Activated CD4-positive, alpha-beta T cell treated with anti-CD3 and anti-CD28 coated beads, Interleukin-2, amount 10 ng/mL, durations not matched to agents 24 days and 14 days (primary cell): ENCODE measurements around the gene NOTUM. TPM values are rescaled to one million over a fixed set of nuclear protein-coding genes. Genes with fewer than 3 reads are reported as not detected.

Experiments used
- DNase-seq: peaks from one replicate; pipeline ENCODE4 v3.0.0; 2022
- H3K27ac Mint-ChIP-seq: one replicate; pipeline ENCODE4 v1.8.0; 2022; ENCODE audit warnings: mild to moderate bottlenecking, mixed read lengths
- H3K27me3 Mint-ChIP-seq: one replicate; pipeline ENCODE4 v1.8.0; 2022; ENCODE audit warnings: mixed read lengths
- H3K36me3 Mint-ChIP-seq: one replicate; pipeline ENCODE4 v1.8.0; 2022; ENCODE audit warnings: low read depth, mild to moderate bottlenecking, mixed read lengths
- H3K4me1 Mint-ChIP-seq: one replicate; pipeline ENCODE4 v1.8.0; 2021; ENCODE audit warnings: mixed read lengths
- H3K4me3 Mint-ChIP-seq: one replicate; pipeline ENCODE4 v1.8.0; 2022; ENCODE audit warnings: mild to moderate bottlenecking, moderate library complexity, mixed read lengths
- H3K9me3 Mint-ChIP-seq: one replicate; pipeline ENCODE4 v1.8.0; 2021; ENCODE audit warnings: mixed read lengths
- intact Hi-C: fragments of 100-400 bp; cut with micrococcal nuclease; formaldehyde crosslinking; loops from one replicate; pipeline ENCODE4 v1.15.1; 2023
- total RNA-seq: library from RNA; stranded (reverse); gene quantifications from 2 replicates; pipeline ENCODE4 v1.2.3, GENCODE V29; 2022

Gene NOTUM
- total RNA-seq, 1 donor from 2014 or later, result 1.7 TPM

GRCh38 chr17:81908793-81909192 is 52.2 kb downstream of the NOTUM start:
- Mint-ChIP-seq H3K27me3 (no peaks in the 10 kb centered on the region), H3K9me3 (no peaks in the 10 kb centered on the region), H3K36me3 (peaks cover 25% of the 10 kb centered on the region), H3K4me1 (peaks cover 6% of the 10 kb centered on the region), H3K27ac (no peak overlapping the region), H3K4me3 (no peak overlapping the region)
- no peak for DNase-seq
- intact Hi-C loops, result no loop called here

GRCh38 chr17:81907219-81908145 is 53.5 kb downstream of the NOTUM start:
- no peaks in the 10 kb centered on the region for H3K27me3 Mint-ChIP-seq

DNA sequence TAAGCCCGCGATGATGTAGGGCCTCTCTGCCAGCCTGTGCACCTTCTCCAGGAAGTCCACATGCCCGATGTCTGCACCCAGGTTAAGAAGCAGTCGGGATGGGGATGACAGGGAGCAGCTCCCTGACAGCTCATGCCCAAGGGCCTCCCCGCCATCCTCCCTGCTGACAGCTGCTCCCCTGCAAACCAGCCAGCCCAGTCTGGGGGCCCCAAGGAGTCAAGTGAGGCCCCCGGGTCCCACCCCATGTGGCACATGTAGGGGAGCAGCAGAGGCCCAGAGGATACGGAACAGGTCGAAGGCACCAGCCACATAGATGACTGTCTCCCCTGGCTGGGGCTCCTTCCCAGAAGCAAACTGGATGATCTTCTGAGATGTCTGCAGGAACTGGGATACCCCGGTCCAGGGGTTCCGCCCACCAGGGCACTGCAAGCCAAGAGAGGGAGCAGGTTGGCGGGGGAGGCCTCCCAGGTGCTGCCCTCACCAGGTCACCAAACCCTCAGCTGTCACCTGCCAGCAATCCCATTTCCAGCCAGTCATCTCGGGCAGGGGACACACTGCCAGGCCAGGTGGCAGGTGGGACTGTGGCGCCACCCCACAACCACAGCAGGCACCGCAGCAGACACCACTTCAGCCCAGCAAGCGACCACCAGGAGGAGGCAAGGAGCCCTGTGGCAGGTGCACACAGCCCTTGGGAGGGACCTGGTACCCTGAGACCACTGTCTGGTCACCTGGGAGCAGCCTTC is 54.3 kb downstream of the NOTUM start:
- Mint-ChIP-seq H3K9me3 (no peaks in the 10 kb centered on the region), H3K4me1 (peaks cover 4% of the 10 kb centered on the region), H3K27me3 (no peaks in the 10 kb centered on the region), H3K4me3 (no peak overlapping the region), H3K27ac (no peak overlapping the region), H3K36me3 (peaks cover 8% of the 10 kb centered on the region)
- intact Hi-C loops, result no loop called here
- no peak for DNase-seq

More at GRCh38 chr17:81907219-81908145, 53.5 kb downstream of the NOTUM start:
- H3K9me3 Mint-ChIP-seq, result no peaks in the 10 kb centered on the region
- DNase-seq, result no peak
- H3K4me1 Mint-ChIP-seq, result peaks cover 6% of the 10 kb centered on the region
- H3K27ac Mint-ChIP-seq, result no peak overlapping the region
- peaks cover 14% of the 10 kb centered on the region for H3K36me3 Mint-ChIP-seq
- no peak overlapping the region for H3K4me3 Mint-ChIP-seq
- intact Hi-C loops, result no loop called here

GRCh38 chr17:81905993-81906392 is 55.0 kb downstream of the NOTUM start:
- Mint-ChIP-seq H3K27ac (no peak overlapping the region), H3K36me3 (peaks cover 8% of the 10 kb centered on the region), H3K9me3 (no peaks in the 10 kb centered on the region), H3K4me1 (peaks cover 6% of the 10 kb centered on the region), H3K27me3 (peaks cover 4% of the 10 kb centered on the region), H3K4me3 (no peak overlapping the region)
- intact Hi-C loops, result no loop called here
- no peak for DNase-seq

- Mint-ChIP-seq H3K4me1 (peaks cover 5% of the 10 kb centered on the region), H3K4me3 (no peak overlapping the region), H3K27ac (no peak overlapping the region), H3K36me3 (peaks cover 11% of the 10 kb centered on the region), H3K9me3 (no peaks in the 10 kb centered on the region), H3K27me3 (peaks cover 7% of the 10 kb centered on the region)
- intact Hi-C loops, result no loop called here
- no peak for DNase-seq
These were observed 55.5 kb downstream of the NOTUM start for GRCh38 chr17:81905424-81905875.

- intact Hi-C loops, result no loop called here
- Mint-ChIP-seq H3K36me3 (peaks cover 17% of the 10 kb centered on the region), H3K27ac (no peak overlapping the region), H3K4me1 (peaks cover 2% of the 10 kb centered on the region), H3K9me3 (no peaks in the 10 kb centered on the region), H3K4me3 (no peak overlapping the region), H3K27me3 (peaks cover 7% of the 10 kb centered on the region)
- no peak for DNase-seq
These were observed 56.2 kb downstream of the NOTUM start for GRCh38 chr17:81904600-81905423.

- H3K4me3 Mint-ChIP-seq, result no peak overlapping the region
- no peaks in the 10 kb centered on the region for H3K9me3 Mint-ChIP-seq
- H3K27ac Mint-ChIP-seq, result no peak overlapping the region
- peaks cover 18% of the 10 kb centered on the region for H3K36me3 Mint-ChIP-seq
- intact Hi-C loops, result no loop called here
- no peak for DNase-seq
- peaks cover 2% of the 10 kb centered on the region for H3K4me1 Mint-ChIP-seq
- H3K27me3 Mint-ChIP-seq, result peaks cover 7% of the 10 kb centered on the region
These were observed 56.9 kb downstream of the NOTUM start for GRCh38 chr17:81903896-81904599.

- peaks cover 7% of the 10 kb centered on the region for H3K27me3 Mint-ChIP-seq
- no peak overlapping the region for H3K27ac Mint-ChIP-seq
- peaks cover 2% of the 10 kb centered on the region for H3K4me1 Mint-ChIP-seq
- H3K4me3 Mint-ChIP-seq, result no peak overlapping the region
- intact Hi-C loops, result no loop called here
- H3K36me3 Mint-ChIP-seq, result peaks cover 16% of the 10 kb centered on the region
- no peak for DNase-seq
- H3K9me3 Mint-ChIP-seq, result no peaks in the 10 kb centered on the region
These were observed 57.6 kb downstream of the NOTUM start for GRCh38 chr17:81903415-81903831.

DNA sequence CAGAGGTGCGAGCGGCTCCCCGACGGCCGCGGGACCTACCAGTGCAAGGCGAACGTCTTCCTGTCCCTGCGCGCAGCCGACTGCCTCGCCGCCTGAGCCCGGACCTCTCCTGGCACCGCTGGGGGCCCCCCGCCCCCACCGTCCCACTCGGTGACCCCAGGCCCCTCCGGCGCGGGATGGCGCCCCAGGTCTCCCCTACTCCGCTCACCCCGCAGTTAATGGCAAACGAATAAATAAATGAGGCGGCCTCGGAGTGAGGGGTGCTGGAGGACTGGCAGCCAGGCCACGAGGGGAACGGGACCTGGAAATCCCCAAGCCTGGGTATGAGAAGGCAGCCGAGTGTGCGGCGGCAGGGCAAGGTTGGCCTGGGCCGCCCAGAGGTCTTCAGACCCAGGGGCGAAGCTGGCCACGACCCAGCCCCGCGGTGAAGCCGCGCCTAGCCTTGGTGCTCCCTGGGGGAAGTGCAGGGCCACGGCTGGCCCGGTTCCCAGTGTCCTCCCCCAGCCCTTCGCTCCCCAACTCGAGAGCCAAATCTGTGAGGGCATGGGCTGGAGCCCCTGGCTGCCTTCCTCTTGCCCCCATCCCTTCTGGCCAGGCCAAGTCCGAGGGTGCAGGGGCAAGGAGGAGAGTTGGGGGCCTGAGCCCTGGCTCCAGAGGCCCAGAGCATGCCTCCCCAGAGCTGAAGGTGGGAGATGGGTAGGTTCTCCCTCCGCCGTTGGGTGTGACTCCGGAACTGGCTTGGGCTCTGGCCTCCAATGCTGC is 58.2 kb downstream of the NOTUM start:
- Mint-ChIP-seq H3K36me3 (peaks cover 18% of the 10 kb centered on the region), H3K27me3 (peaks cover 7% of the 10 kb centered on the region), H3K4me1 (peaks cover 2% of the 10 kb centered on the region), H3K4me3 (no peak overlapping the region), H3K27ac (no peak overlapping the region), H3K9me3 (no peaks in the 10 kb centered on the region)
- intact Hi-C loops, result no loop called here
- DNase-seq, result no peak

Other genes starting within 250 kb of the NOTUM start
- 48.6 and 52.7 TPM in 2 replicates for gene SLC25A10, start 248.9 kb downstream of the NOTUM start, total RNA-seq
- gene GCGR, start 157.0 kb downstream of the NOTUM start, total RNA-seq, result not detected in 2 replicates
- 46.7 and 51.9 TPM in 2 replicates for gene MCRIP1, start 127.9 kb downstream of the NOTUM start, total RNA-seq
- not detected in 2 replicates for gene PPP1R27, start 126.1 kb downstream of the NOTUM start, total RNA-seq
- 458 and 507 TPM in 2 replicates for gene P4HB, start 100.7 kb downstream of the NOTUM start, total RNA-seq
- 697 and 714 TPM in 2 replicates for gene ARHGDIA, start 89.8 kb downstream of the NOTUM start, total RNA-seq
- 254 and 264 TPM in 2 replicates for gene ALYREF, start 69.6 kb downstream of the NOTUM start, total RNA-seq
- gene ANAPC11, start 69.5 kb downstream of the NOTUM start, total RNA-seq, result 132 and 135 TPM in 2 replicates
- 0.30 and 0.40 TPM in 2 replicates for gene NPB, start 58.9 kb downstream of the NOTUM start, total RNA-seq
- gene PCYT2, start 49.8 kb downstream of the NOTUM start, total RNA-seq, result 43.0 and 46.5 TPM in 2 replicates
- 54.9 and 58.2 TPM in 2 replicates for gene SIRT7, start 43.0 kb downstream of the NOTUM start, total RNA-seq
- 32.5 and 33.3 TPM in 2 replicates for gene MAFG, start 33.5 kb downstream of the NOTUM start, total RNA-seq
- gene PYCR1, start 23.9 kb downstream of the NOTUM start, total RNA-seq, result 136 and 138 TPM in 2 replicates
- not detected in 2 replicates for gene MYADML2, start 14.0 kb downstream of the NOTUM start, total RNA-seq
- gene ASPSCR1, start 16.4 kb upstream of the NOTUM start, total RNA-seq, result 35.1 and 37.3 TPM in 2 replicates
- 116 and 123 TPM in 2 replicates for gene CENPX, start 61.7 kb upstream of the NOTUM start, total RNA-seq
- gene LRRC45, start 62.1 kb upstream of the NOTUM start, total RNA-seq, result 39.0 and 40.6 TPM in 2 replicates
- gene RAC3, start 70.5 kb upstream of the NOTUM start, total RNA-seq, result 11.5 and 12.1 TPM in 2 replicates
- 128 TPM in 2 replicates for gene DCXR, start 76.5 kb upstream of the NOTUM start, total RNA-seq
- gene RFNG, start 90.6 kb upstream of the NOTUM start, total RNA-seq, result 21.4 and 30.8 TPM in 2 replicates
- 117 and 118 TPM in 2 replicates for gene GPS1, start 90.7 kb upstream of the NOTUM start, total RNA-seq
- 230 and 232 TPM in 2 replicates for gene DUS1L, start 104.6 kb upstream of the NOTUM start, total RNA-seq
- gene FASN, start 137.0 kb upstream of the NOTUM start, total RNA-seq, result 428 and 452 TPM in 2 replicates